NCI-H1694 treated with DMSO at 0.1 percent for 48 hours (cell line): ENCODE data around the gene SNX8.

Experiments used
- DNase-seq: peaks from one replicate; lab custom pipeline; 2025; lab: John Stamatoyannopoulos, UW

The SNX8 gene

GRCh38 chr7:2202361-2202761 is 111.9 kb downstream of the SNX8 start:
- no peak for DNase-seq
